OCI-M2 (cell line): Measurements from ENCODE around the gene SSC4D.
A peak's percentile ranks its signal among the peaks of the same experiment; 100 is the strongest.
"Not testable (repeated sequence)": the region's sequence is repeated elsewhere in the genome, so short reads cannot be mapped to it uniquely, and the experiment has no call there.

Source experiments
- DNase-seq: peaks from one replicate; lab custom pipeline; 2025; ENCODE audit not compliant: unreplicated experiment; lab: John Stamatoyannopoulos, UW

Gene SSC4D

DNA sequence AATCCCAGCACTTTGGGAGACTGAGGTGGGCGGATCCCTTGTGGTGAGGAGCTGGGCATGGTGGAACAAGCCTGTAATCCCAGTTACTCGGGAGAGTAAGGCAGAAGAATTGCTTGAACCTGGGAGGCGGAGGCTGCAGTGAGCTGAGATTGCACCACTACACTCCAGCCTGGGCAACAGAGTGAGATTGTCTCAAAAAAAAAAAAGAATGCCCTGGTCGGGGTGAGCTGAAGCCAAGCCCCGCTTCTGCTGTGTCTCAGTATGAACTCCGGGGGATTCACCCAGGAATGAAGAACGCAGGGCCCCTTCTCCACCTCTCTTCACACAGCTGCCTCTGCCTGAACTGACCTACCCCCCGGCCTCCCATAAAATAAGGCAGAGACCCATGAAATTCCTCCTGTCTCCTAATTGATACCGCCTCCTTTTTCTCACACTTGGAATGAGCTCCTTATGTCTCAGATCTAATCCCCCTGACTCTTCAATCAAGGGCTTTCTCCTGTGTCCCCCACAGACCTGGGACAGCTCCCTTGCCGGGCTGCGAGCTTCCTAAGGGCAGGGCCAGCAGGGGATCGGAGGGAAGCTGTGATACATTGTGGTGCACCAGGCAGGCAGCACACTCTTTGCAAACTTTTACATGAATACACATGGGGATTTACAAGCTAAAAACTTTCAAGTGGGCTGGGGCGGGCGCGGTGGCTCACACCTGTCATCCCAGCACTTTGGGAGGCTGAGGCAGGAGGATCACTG is 14.3 kb upstream of the SSC4D start:
- no peak for DNase-seq

DNA sequence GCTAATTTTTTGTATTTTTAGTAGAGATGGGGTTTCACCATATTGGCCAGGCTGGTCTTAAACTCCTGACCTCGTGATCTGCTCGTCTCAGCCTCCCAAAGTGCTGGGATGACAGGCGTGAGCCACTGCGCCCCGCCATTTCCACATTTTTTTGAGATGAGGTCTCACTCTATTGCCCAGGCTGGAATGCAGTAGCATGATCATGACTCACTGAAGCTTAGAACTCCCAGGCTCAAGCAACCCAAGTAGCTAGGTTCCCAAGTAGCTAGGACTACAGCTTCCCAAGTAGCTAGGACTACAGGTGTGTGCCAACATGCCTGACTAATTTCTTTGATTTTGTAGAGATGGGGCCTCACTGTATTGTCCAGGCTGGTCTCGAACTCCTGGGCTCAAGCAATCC is 11.6 kb upstream of the SSC4D start:
- not testable (repeated sequence) for DNase-seq

DNA sequence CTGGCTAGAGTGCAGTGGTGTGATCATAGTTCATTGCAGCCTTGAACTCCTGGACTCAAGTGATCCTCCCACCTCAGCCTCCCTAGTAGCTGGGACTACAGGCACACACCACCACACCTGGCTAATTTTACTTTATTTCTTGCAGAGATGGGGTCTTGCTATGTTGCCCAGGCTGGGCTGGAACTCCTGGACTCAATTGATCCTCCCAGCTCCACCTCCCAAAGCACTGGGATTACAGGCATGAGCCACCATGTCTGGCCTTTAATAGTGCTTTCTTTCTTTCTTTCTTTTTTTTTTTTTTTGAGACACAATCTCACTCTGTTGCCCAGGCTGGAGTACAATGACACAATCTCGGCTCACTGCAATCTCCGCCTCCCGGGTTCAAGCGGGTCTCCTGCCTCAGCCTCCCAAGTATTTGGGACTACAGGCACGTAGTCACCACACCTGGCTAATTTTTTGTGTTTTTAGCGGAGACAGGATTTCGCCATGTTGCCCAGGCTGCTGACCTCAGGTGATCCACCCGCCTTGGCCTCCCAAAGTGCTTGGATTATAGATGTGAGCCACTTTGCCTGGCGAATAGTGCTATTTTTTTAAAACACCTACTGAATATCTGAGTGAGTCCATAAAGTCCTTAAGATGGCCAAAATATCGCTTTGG is 8.3 kb upstream of the SSC4D start:
- DNase-seq, result not testable (repeated sequence)

GRCh38 chr7:76412249-76412648 is 2.8 kb upstream of the SSC4D start:
- DNase-seq, result no peak

DNA sequence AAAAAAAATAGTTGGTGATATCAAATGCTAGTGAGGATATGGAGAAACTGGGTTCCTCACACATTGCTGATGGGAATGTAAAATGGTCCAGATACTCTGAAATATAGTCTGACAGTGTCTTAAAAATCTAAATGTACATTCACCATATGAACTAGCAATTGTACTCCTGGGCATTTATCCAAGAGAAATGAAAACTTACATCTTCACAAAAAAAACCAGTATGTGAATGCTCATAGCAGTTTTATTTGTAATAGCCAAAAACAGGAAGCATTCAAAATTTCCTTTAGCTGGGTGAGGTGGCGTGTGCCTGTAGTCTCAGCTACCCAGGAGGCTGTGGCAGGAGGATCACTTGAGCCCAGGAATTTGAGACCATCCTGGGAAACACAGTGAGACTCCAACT is 2.1 kb upstream of the SSC4D start:
- no peak for DNase-seq

- no peak for DNase-seq
Observed at GRCh38 chr7:76408121-76408560, 1.4 kb downstream of the SSC4D start.

DNA sequence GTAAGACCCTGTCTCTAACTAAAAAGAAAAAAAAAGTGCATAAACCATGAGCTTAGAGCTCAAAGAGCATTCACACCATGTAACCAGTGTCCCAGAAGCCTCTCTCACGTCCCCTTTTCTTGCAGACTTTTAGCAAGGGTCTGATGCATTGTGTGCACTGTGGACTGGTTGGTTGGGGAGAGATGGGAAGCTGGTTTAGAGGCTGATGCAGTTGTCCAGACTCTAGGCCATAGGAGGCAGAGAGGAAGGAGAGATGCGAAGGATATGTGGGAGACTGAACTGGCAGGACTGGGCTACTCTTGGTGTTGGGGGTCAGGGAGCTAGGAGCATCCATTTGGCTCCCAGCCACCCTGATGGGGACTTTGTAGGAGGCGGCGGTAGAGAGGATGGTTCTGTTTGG is 1.8 kb downstream of the SSC4D start:
- no peak for DNase-seq

GRCh38 chr7:76405738-76406137 is 3.8 kb downstream of the SSC4D start:
- DNase-seq, result no peak

- no peak for DNase-seq
Observed at GRCh38 chr7:76403780-76404494, 5.6 kb downstream of the SSC4D start.

DNA sequence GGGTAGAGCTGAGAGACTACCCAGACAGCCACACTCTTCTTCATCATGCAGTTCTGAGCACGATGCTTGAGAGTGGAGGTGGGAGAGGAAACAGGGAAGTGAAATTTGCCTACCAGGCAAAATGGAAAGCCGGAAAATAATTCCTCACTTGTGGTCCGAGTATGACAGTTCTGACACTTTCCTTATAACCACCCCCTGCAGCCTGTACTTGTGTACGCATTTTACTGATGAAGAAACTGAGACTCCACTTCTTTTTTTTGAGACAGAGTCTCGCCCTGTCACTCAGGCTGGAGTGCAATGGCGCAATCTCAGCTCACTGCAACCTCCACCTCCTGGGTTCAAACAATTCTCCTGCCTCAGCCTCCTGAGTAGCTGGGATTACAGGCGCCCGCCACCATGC is 6.4 kb downstream of the SSC4D start:
- not testable (repeated sequence) for DNase-seq

DNA sequence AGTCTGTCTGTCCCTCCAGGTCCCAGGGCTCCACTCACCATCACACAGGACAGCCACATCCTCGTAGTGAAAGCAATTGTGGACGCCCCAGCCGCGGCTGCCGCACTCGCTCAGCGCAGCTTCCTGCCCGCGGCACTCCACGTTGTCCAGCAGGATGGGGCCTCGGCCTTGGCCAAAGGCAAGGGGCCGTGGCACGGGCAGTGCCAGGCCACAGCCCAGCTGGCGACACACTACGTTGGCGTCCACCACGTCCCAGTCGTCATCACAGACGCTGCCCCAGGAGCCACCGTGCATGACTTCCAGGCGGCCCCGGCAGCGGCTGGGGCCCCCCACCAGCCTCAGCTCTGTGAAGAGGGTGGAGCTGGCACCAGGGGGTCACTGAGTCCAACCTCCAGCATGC is 9.2 kb downstream of the SSC4D start:
- no peak for DNase-seq

DNA sequence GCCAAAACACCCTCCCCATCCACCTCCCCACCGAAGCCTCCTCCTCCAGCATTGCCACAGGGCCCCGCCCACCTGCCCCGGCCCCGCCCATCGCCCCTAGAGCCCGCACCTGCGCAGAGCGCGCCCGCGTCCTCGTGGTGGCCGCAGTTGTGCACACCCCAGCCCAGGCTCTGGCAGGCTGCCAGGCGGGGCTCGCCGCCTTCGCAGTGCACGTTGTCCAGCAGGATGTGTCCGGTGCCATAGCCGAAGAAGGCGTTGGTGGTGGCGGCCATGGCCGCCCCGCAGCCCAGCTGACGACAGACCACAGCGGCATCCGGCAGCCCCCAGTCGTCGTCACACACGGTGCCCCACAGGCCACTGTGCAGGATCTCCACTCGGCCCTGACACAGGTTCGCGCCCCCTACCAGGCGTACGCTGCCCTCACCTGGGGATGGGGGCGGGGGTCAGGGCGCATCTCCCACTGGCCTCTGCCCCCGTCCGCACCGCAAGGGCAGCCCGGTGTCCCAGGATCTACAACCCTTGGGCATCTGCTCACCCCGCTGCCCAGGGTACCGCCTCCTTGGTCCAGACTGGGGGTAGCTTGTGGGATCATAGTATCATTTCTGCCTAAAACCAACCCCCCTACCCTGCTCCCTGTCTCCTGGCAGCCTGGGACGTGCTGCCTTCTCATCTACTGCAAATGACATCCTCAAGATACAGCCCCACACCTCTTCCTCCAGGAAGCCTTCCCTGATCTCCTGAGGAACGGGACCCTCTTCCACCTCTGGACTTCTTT is 11.9 kb downstream of the SSC4D start:
- no peak for DNase-seq

- no peak for DNase-seq
Observed at GRCh38 chr7:76396864-76397263, 12.6 kb downstream of the SSC4D start.

DNA sequence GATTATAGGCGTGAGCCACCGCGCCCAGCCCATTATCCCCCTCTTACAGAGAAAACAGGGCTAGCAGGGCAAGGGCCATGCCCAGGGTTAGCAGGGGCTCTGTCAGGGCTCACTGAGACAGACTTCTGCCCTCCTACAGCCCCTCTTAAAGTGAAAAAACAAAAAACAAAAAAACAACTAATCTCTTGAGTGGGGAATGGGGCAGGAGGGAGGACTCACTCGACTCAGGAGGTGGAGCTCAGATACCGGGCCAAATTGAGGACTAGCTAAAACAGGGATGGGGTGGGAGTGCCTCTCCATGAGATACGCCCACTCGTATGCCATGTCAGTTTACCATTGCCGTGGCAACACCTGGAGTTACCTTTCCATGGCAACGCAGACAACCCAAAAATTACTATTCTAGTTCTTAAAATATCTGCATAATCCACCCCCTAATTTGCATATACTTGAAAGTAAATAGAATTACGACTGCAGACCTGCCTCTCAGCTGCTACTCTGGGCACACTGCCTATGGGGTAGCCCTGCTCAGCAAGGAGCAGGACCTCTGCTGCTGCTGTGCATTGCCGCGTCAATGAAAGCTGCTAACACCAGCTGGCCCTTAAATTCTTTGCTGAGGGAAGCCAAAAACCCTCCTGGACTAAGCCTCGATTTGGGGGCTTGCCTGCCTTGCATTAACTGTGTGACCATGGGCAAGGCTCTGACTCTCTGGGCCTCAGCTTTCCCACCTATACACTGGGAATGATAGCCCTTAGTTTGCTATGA is 13.4 kb downstream of the SSC4D start:
- no peak for DNase-seq

GRCh38 chr7:76395605-76395964 is 13.9 kb downstream of the SSC4D start:
- DNase-seq, result not testable (repeated sequence)

DNA sequence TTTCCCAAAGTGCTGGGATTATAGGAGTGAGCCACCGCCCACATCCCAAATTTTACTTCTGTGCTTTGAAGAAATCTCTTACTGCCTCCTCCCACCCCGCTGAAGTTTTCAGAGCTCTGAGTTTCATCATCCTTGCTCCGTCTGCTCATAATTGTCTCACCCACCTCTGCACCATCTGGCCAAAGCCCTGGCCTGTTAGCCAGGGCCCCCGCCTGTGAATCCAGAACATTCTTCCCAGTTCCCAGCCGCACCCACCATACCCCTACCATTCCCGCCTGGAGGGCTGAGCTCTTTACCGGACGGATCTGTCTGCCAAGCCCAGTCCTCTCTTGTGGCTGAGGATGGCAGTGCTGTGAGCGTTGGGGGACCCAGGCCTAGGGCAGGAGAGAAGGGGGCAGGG is 14.5 kb downstream of the SSC4D start:
- no peak for DNase-seq

DNA sequence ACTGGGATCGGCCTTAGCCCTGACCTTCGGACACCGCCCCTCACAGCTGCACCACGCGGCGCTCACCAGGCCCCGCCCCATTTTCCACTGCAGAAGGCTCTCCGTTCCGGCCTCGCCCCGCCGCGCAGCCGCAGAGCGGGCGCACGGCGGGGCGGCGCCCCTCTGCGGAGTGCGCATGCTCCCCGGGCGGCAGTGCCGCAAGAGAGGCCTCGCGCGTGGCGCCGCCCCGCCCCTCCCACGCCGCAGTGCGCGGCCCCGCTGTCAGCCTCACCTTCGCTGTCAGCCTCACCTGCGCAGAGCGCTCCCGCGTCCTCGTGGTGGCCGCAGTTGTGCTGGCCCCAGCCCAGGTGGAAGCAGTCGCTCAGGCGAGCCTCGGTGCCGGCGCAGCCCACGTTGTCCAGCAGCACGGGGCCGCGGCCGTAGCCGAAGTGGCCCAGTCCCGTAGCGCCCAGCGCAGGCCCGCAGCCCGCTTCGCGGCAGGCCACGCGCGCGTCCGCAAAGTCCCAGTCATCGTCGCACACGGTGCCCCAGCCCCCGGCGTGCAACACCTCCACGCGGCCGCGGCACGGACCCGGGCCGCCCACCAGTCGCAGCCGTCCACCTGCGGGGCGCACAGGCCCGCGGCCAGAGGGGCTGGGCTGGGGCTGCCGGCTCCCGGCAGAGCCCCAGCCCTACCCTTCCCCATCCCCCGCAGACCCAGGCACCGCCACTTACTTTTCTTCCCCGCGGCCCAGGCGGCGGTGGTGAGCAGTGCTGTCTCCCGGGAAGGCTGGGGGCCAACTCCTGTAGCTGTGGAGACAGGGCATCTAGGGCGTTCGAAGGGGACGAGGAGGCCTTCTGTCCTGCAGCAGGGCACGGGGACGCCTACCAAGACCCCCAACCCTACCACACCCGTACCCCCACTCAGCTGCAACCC is 16.1 kb downstream of the SSC4D start:
- peak; percentile 39 for DNase-seq

- DNase-seq, result no peak
Observed at GRCh38 chr7:76392531-76393115, 16.9 kb downstream of the SSC4D start.

GRCh38 chr7:76390092-76390491 is 19.4 kb downstream of the SSC4D start:
- no peak for DNase-seq
